HG03039 (cell line): ENCODE data around the gene CLCNKB.

Experiments
- ATAC-seq: cut with Tn5 transposase; IDR thresholded peaks from one replicate; pipeline ENCODE4 v1.9.1; 2021; ENCODE audit warnings: mild to moderate bottlenecking, moderate library complexity; ENCODE audit not compliant: unreplicated experiment

CLCNKB gene

GRCh38 chr1:16091296-16091695 is 47.7 kb downstream of the CLCNKB start:
- no peak for ATAC-seq

- ATAC-seq, result no peak
These were observed 48.7 kb downstream of the CLCNKB start for GRCh38 chr1:16092097-16092922.

GRCh38 chr1:16092923-16093511 is 49.4 kb downstream of the CLCNKB start:
- no peak for ATAC-seq

GRCh38 chr1:16093611-16094010 is 50.0 kb downstream of the CLCNKB start:
- ATAC-seq, result no peak

DNA sequence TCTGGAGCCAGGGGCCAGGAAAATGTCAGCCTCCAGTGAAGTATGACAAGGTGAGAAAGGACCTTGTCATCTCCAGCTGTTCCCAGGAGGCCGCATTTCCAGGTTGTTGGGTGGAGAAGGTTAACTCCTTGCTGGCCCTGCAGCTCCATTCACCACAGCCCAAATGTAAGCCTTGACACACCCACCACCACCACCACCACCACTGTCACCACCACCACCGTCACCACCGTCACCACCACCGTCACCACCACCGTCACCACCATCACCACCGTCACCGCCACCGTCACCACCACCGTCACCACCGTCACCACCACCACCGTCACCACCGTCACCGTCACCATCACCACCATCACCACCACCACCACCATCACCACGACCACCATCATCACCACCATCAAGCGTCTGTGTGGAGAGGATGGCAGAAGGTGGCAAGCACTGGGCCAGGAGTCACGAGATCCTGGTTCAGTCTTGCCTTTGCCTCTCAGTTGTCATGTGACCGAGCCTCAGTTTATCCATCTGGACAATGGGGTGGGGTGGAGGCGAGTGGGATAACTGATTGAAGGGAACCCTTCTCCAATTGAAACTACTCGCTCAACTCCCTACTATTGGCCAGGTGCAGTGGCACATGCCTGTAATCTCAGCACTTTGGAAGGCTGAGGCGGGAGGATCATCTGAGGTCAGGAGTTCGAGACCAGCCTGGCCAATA is 51.0 kb downstream of the CLCNKB start:
- no peak for ATAC-seq

DNA sequence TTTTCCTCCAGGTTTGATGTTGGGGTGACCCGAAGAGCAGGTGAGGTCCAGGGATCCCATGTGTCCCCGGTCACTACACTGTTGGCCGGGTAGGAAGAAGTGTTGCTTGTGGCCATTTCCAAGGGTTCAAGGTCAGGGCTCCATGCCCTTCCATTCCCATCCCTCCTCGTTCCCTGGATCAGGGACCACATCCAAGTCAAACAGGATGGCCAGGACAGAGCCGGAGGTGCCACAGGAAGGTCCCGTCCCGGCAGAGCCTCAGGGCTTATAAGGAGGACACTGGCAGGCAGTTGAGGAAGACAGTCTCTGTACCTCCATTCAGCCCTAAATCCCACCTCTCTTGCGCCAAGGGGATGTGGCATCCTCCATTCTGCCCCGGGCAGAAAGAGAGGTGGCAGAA is 51.9 kb downstream of the CLCNKB start:
- no peak for ATAC-seq

DNA sequence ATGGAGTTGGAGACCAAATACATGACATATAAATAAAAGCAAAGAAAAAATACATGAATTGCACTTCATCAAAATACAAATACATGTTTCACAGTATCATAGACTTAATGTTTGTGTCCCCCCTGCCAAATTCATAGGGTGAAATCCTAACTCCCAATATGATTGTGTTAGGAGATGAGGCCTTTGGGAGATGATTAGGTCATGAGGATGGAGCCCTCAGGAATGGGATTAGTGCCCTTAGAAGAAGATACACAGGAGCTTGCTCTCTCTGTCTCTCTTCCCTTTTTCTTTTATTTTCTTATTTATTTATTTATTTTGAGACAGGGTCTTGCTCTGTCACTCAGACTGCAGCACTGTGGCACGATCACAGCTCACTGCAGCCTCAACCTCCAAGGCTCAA is 55.8 kb downstream of the CLCNKB start:
- no peak for ATAC-seq

DNA sequence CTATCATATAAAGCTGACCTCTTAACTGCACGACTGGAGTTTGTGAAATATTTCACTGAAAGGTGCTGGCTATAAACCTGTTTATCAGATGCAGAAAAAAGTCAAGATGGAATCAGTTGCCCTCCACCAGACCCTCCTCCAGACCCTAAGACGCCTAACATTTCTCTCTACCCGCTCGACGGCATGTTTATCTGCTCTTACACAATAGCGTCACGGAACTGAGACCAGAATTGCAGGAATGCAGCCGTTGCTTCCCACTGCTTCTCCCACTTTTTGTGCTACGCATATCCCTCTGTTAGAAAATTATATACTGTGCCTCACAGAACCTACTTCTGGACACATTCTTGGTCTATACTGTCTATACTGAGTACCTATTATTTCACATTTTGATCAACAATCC is 58.0 kb downstream of the CLCNKB start:
- ATAC-seq, result no peak
